SH-SY5Y (cell line): Measurements from ENCODE around the gene RGMB.

ENCODE experiments used
- GATA2 ChIP-seq: IDR thresholded peaks from 2 replicates; pipeline ENCODE4 v1.6.1; 2011; ENCODE audit warnings: mild to moderate bottlenecking, low read depth, low read length
- GATA3 ChIP-seq: IDR thresholded peaks from 2 replicates; pipeline ENCODE4 v1.6.1; 2011; ENCODE audit warnings: low read depth, mild to moderate bottlenecking, low read length, moderate library complexity

The RGMB gene

GRCh38 chr5:98773464-98774191 is at the start of gene RGMB:
TSS of gene RGMB (plus strand) at chr5:98773663. CDS start at chr5:98774071, 408 bp downstream.
- no peak for TF ChIP-seq GATA3
- no peak; the same call in 1 of the 2 replicates for TF ChIP-seq GATA2

GRCh38 chr5:98726258-98726657 is 47.2 kb upstream of the RGMB start:
- no peak for TF ChIP-seq GATA2
- no peak for TF ChIP-seq GATA3

- TF ChIP-seq GATA2 (no peak), GATA3 (no peak)
These were observed 45.8 kb upstream of the RGMB start for GRCh38 chr5:98727686-98728085.

- no peak for TF ChIP-seq GATA2
- TF ChIP-seq GATA3 = no peak
These were observed 38.8 kb upstream of the RGMB start for GRCh38 chr5:98734646-98735045.

GRCh38 chr5:98735806-98736507 is 37.5 kb upstream of the RGMB start:
- no peak for TF ChIP-seq GATA2
- no peak for TF ChIP-seq GATA3

- TF ChIP-seq GATA2 (no peak), GATA3 (no peak)
These were observed 36.7 kb upstream of the RGMB start for GRCh38 chr5:98736753-98737152.

- TF ChIP-seq GATA2 = no peak
- TF ChIP-seq GATA3 = no peak
These were observed 31.5 kb upstream of the RGMB start for GRCh38 chr5:98741926-98742325.

- TF ChIP-seq GATA2 (no peak), GATA3 (no peak)
These were observed 30.9 kb upstream of the RGMB start for GRCh38 chr5:98742396-98743073.

- no peak for TF ChIP-seq GATA3
- TF ChIP-seq GATA2 = no peak
These were observed 24.4 kb upstream of the RGMB start for GRCh38 chr5:98749046-98749445.

- TF ChIP-seq GATA3 (no peak), GATA2 (no peak)
These were observed 22.8 kb upstream of the RGMB start for GRCh38 chr5:98750693-98751092.

GRCh38 chr5:98753507-98753906 is 20.0 kb upstream of the RGMB start:
- TF ChIP-seq GATA2 (no peak), GATA3 (no peak)

- no peak for TF ChIP-seq GATA3
These were observed 18.1 kb upstream of the RGMB start for GRCh38 chr5:98755406-98755805.

GRCh38 chr5:98757978-98758377 is 15.5 kb upstream of the RGMB start:
- TF ChIP-seq GATA3 (no peak), GATA2 (no peak)

- no peak for TF ChIP-seq GATA2
- TF ChIP-seq GATA3 = no peak
These were observed 10.3 kb upstream of the RGMB start for GRCh38 chr5:98763001-98763630.
